OCI-LY7 (cell line): Measurements from ENCODE around the gene NPDC1. TPM values are rescaled to one million over a fixed set of nuclear protein-coding genes. Genes with fewer than 3 reads are reported as not detected.
A peak's percentile ranks its signal among the peaks of the same experiment; 100 is the strongest.

Experiments used
- BruUV-seq: library from RNA; stranded (reverse); fragments of 400-500 nt; replicated peaks from 2 replicates; lab custom pipeline; 2021; lab: Mats Ljungman, UMichigan
- CTCF ChIA-PET: fragments of 300-600 bp; sonication (Branson Sonifier 250); formaldehyde crosslinking; loops from one replicate; lab custom pipeline; 2022; ENCODE audit warnings: antibody characterized with exemption; ENCODE audit not compliant: unreplicated experiment; lab: Charles Lee
- POLR2A ChIA-PET: fragments of 300-600 bp; sonication (Branson Sonifier 250); formaldehyde crosslinking; loops from one replicate; lab custom pipeline; 2022; ENCODE audit warnings: antibody characterized with exemption; lab: Charles Lee
- DNase-seq: peaks from one replicate; pipeline ENCODE4 v3.0.0-alpha.2; 2015; ENCODE audit warnings: low spot score
- H2AFZ ChIP-seq: fragments of 200-600 bp; sonication (generic), shearing (Covaris generic); 2 replicates; pipeline ENCODE4 v1.6.1; 2014; ENCODE audit warnings: mild to moderate bottlenecking, antibody characterized with exemption, low read length, moderate library complexity
- H3K27ac ChIP-seq: fragments of 200-600 bp; sonication (generic); 2 replicates; pipeline ENCODE4 v1.5.1; 2014; ENCODE audit warnings: mixed run types, low read depth, mild to moderate bottlenecking, moderate library complexity, low read length, inconsistent platforms; ENCODE audit not compliant: poor library complexity, severe bottlenecking
- H3K36me3 ChIP-seq: fragments of 200-600 bp; sonication (generic); 2 replicates; pipeline ENCODE4 v1.6.1; 2014; ENCODE audit warnings: mild to moderate bottlenecking, antibody characterized with exemption, low read length, moderate library complexity, mixed read lengths; ENCODE audit not compliant: insufficient read depth
- H3K4me1 ChIP-seq: fragments of 200-600 bp; sonication (generic); 2 replicates; pipeline ENCODE4 v1.5.1; 2014; ENCODE audit warnings: mild to moderate bottlenecking, low read length; ENCODE audit not compliant: insufficient read depth, poor library complexity, severe bottlenecking
- H3K4me2 ChIP-seq: fragments of 200-600 bp; sonication (generic); 2 replicates; pipeline ENCODE4 v1.6.1; 2014; ENCODE audit warnings: mild to moderate bottlenecking, low read length
- H3K4me3 ChIP-seq: fragments of 200-600 bp; sonication (generic); 2 replicates; pipeline ENCODE4 v1.5.1; 2014; ENCODE audit warnings: mild to moderate bottlenecking, low read depth, low read length; ENCODE audit not compliant: poor library complexity, severe bottlenecking
- H3K79me2 ChIP-seq: fragments of 200-600 bp; sonication (generic); 2 replicates; pipeline ENCODE4 v1.6.1; 2016; ENCODE audit warnings: low read depth, mild to moderate bottlenecking, low read length, moderate library complexity, mixed read lengths; ENCODE audit not compliant: insufficient read depth
- H3K9me2 ChIP-seq: fragments of 200-600 bp; sonication (generic); 2 replicates; pipeline ENCODE4 v1.6.1; 2016; ENCODE audit warnings: mild to moderate bottlenecking, low read length, mixed read lengths; ENCODE audit not compliant: insufficient read depth
- H3K9me3 ChIP-seq: fragments of 200-600 bp; sonication (generic); 2 replicates; pipeline ENCODE4 v1.6.1; 2014; ENCODE audit warnings: mild to moderate bottlenecking, mixed run types, low read length, mixed read lengths
- H4K20me1 ChIP-seq: fragments of 200-600 bp; sonication (generic); 2 replicates; pipeline ENCODE4 v1.6.1; 2014; ENCODE audit warnings: mild to moderate bottlenecking, antibody characterized with exemption, low read length, moderate library complexity, mixed read lengths; ENCODE audit not compliant: insufficient read depth
- CTCF ChIP-seq: fragments of 200-600 bp; sonication (generic); conservative IDR thresholded peaks from 2 replicates; pipeline ENCODE4 v1.5.1; 2014; ENCODE audit warnings: mild to moderate bottlenecking, antibody characterized with exemption, low read length, moderate library complexity, mixed read lengths
- EZH2phosphoT487 ChIP-seq: fragments of 200-600 bp; sonication (generic); IDR thresholded peaks from 2 replicates; pipeline ENCODE4 v1.6.1; 2018; ENCODE audit warnings: low read depth, borderline replicate concordance, mild to moderate bottlenecking, mixed run types, antibody characterized with exemption, low read length, moderate library complexity, mixed read lengths
- intact Hi-C: fragments of 100-400 bp; cut with micrococcal nuclease; formaldehyde crosslinking; loops from one replicate; pipeline ENCODE4 v1.10.0; 2022; ENCODE audit not compliant: unreplicated experiment
- total RNA-seq, 2 experiments: library from RNA; depleted of rRNA in 1 of 2; stranded (reverse); fragments of >200 nt in 1 of 2; shearing (Covaris generic) in 1 of 2; gene quantifications; 2 replicates each; pipeline ENCODE4 v1.2.3, GENCODE V29; 2014 to 2022

Gene NPDC1
- total RNA-seq, 2 experiments from 2014 or later = 0.32 to 0.38 TPM

GRCh38 chr9:137077010-137077747 lies 31.2 kb upstream of the NPDC1 start, which contains the start of gene UAP1L1:
Gene UAP1L1, plus strand, starts transcription at chr9:137077517. Its CDS starts 16 bp downstream, at chr9:137077533.
- no TSS peak for BruUV-seq
- ChIA-PET POLR2A (interaction anchor here (1.2 to 2.0 kb wide), 2 partner anchors 9 to 10 kb away, joined by 4 to 7 read pairs; partner anchors contain the start of gene MAN1B1), CTCF (interaction anchor here (0.6 to 1.1 kb wide), 3 partner anchors 9 to 13 kb away, joined by 3 to 5 read pairs (median 4); partner anchors contain the start of gene MAN1B1)
- Histone ChIP-seq H3K27ac (no peak within 1 kb of the TSS), H3K9me2 (no peaks in the 10 kb centered on the region), H2AFZ (peak within 1 kb of the TSS; percentile 50; the same call in 1 of the 2 replicates), H3K4me2 (peak within 1 kb of the TSS; percentile 69), H3K4me1 (peaks cover 18% of the 10 kb centered on the region), H3K4me3 (peak within 1 kb of the TSS; percentile 72), H3K9me3 (no peaks in the 10 kb centered on the region), H4K20me1 (no peaks in the 10 kb centered on the region), H3K79me2 (no peaks in the 10 kb centered on the region), H3K36me3 (no peaks in the 10 kb centered on the region)
- TF ChIP-seq CTCF = no peak
- TF ChIP-seq EZH2phosphoT487 = no peak
- DNase-seq = peak; percentile 64
- intact Hi-C loops = no loop called here

- Histone ChIP-seq H3K4me2 (peak overlapping the region; percentile 66), H3K9me2 (no peaks in the 10 kb centered on the region), H3K36me3 (no peaks in the 10 kb centered on the region), H3K79me2 (no peaks in the 10 kb centered on the region), H2AFZ (peak overlapping the region; percentile 50; the same call in 1 of the 2 replicates), H3K27ac (no peak overlapping the region), H3K9me3 (no peaks in the 10 kb centered on the region), H4K20me1 (no peaks in the 10 kb centered on the region), H3K4me1 (peaks cover 18% of the 10 kb centered on the region), H3K4me3 (peak overlapping the region; percentile 72)
- BruUV-seq = no TSS peak
- DNase-seq = no peak
- TF ChIP-seq EZH2phosphoT487 = no peak
- TF ChIP-seq CTCF = no peak
- POLR2A ChIA-PET = interaction anchor here (1.2 to 2.0 kb wide), 2 partner anchors 8 to 10 kb away, joined by 4 to 7 read pairs; partner anchors contain the start of gene MAN1B1
- intact Hi-C loops = no loop called here
- CTCF ChIA-PET = interaction anchor here (1.1 kb wide), 1 partner anchor 10 kb away, joined by 3 read pairs; the partner anchor contains the start of gene MAN1B1
Measured at GRCh38 chr9:137076636-137077009, 30.6 kb upstream of the NPDC1 start.
